Tibial nerve (tissue), 4 donors: ENCODE results near the gene RIN1. TPM values are rescaled to one million over a fixed set of nuclear protein-coding genes. Genes with fewer than 3 reads are reported as not detected.
A peak's percentile ranks its signal among the peaks of the same experiment; 100 is the strongest.

Experiments
- DNase-seq, 2 donors: peaks; one replicate each; pipeline ENCODE4 v3.0.0-alpha.2; 2019; ENCODE audit warnings: low spot score in 2 of 2
- H3K27ac ChIP-seq, 4 donors: fragments of 200-600 bp; sonication (generic) in 3 of 4; one replicate each; pipeline ENCODE4 v1.5.1; 2017 to 2019; ENCODE audit warnings: mild to moderate bottlenecking in 1 of 4
- H3K27me3 ChIP-seq, 2 donors: fragments of 200-600 bp; sonication (generic) in 1 of 2; one replicate each; pipeline versions ENCODE4 v1.5.1 to v1.6.0; 2017 to 2019
- H3K36me3 ChIP-seq, 3 donors: fragments of 200-600 bp; sonication (generic); one replicate each; pipeline ENCODE4 v1.5.1; 2018 to 2019
- H3K4me1 ChIP-seq, 4 donors: fragments of 200-600 bp; sonication (generic) in 3 of 4; one replicate each; pipeline ENCODE4 v1.5.1; 2017 to 2019
- H3K4me3 ChIP-seq, 4 donors: fragments of 200-600 bp; sonication (generic) in 3 of 4; one replicate each; pipeline ENCODE4 v1.5.1; 2017 to 2019; ENCODE audit warnings: mild to moderate bottlenecking in 1 of 4, moderate library complexity in 1 of 4
- H3K9me3 ChIP-seq, 4 donors: fragments of 200-600 bp; sonication (generic) in 3 of 4; one replicate each; pipeline ENCODE4 v1.5.1; 2017 to 2019
- CTCF ChIP-seq, 5 experiments: fragments of 200-600 bp in 3 of 5; fragments of 450-650 bp in 2 of 5; sonication (generic) in 3 of 5; IDR thresholded peaks; one replicate each; pipeline ENCODE4 v1.5.1; 2016 to 2019; ENCODE audit warnings: antibody characterized with exemption in 5 of 5, mild to moderate bottlenecking in 3 of 5, moderate library complexity in 2 of 5
- EP300 ChIP-seq, 2 donors: sonication (generic); formaldehyde crosslinking; IDR thresholded peaks; one replicate each; pipeline ENCODE4 v1.6.1; 2017; ENCODE audit warnings: antibody characterized with exemption in 2 of 2, mild to moderate bottlenecking in 1 of 2
- POLR2A ChIP-seq, 2 donors: fragments of 450-650 bp; IDR thresholded peaks; one replicate each; pipeline ENCODE4 v1.6.1; 2017; ENCODE audit warnings: antibody characterized with exemption in 2 of 2, mild to moderate bottlenecking in 2 of 2, moderate library complexity in 2 of 2
- WGBS, 2 donors: methylation state at CpG; one replicate each; pipeline ENCODE4 v1.1.5; 2018; 5-methylcytosine and 5-hydroxymethylcytosine counted together
- total RNA-seq, 4 donors: library from RNA; depleted of rRNA; stranded (reverse); fragments of >200 nt; gene quantifications; one replicate each; pipeline ENCODE4 v1.1.0, GENCODE V29; 2016

RIN1 gene
- total RNA-seq, 4 donors from 2014 or later, result 2.4 to 14.1 (median 4.1) TPM

GRCh38 chr11:66287889-66288670, 48.2 kb downstream of the RIN1 start:
- no peak for DNase-seq
- Histone ChIP-seq H3K9me3 (no peaks in the 10 kb centered on the region), H3K36me3 (peaks cover 0 to 33% (median 0%) of the 10 kb centered on the region in 3 donors), H3K4me3 (peak overlapping the region; percentile 65 to 88 (median 83)), H3K27me3 (peaks cover 0 to 22% of the 10 kb centered on the region in 2 donors), H3K4me1 (peaks cover 0 to 63% (median 25%) of the 10 kb centered on the region in 4 donors), H3K27ac (peak overlapping the region; percentile 90 to 97 (median 96))
- 31 to 36% methylated on average over 20 of the region's 20 CpGs for WGBS, 2 donors
- TF ChIP-seq CTCF (IDR thresholded peaks at IDR 0.05), result no peak
- no peak for TF ChIP-seq EP300 (IDR thresholded peaks at IDR 0.05)
- TF ChIP-seq POLR2A (IDR thresholded peaks at IDR 0.05), result no peak

- WGBS, 2 donors, result 55 to 56% methylated on average over 9 to 10 of the region's 10 CpGs
- peak overlapping the region in 1 of 4 donors; percentile 95 for H3K27ac ChIP-seq
- H3K36me3 ChIP-seq, result peaks cover 0 to 33% (median 0%) of the 10 kb centered on the region in 3 donors
- peaks cover 0 to 15% of the 10 kb centered on the region in 2 donors for H3K27me3 ChIP-seq
- DNase-seq, result no peak
- peaks cover 0 to 68% (median 27%) of the 10 kb centered on the region in 4 donors for H3K4me1 ChIP-seq
- H3K4me3 ChIP-seq, result peak overlapping the region in 1 of 4 donors; percentile 79
- H3K9me3 ChIP-seq, result no peaks in the 10 kb centered on the region
- TF ChIP-seq EP300 (IDR thresholded peaks at IDR 0.05), result no peak
- TF ChIP-seq POLR2A (IDR thresholded peaks at IDR 0.05), result no peak
- no peak for TF ChIP-seq CTCF (IDR thresholded peaks at IDR 0.05)
Observed at GRCh38 chr11:66287211-66287888, 48.9 kb downstream of the RIN1 start.

- no peak overlapping the region for H3K4me3 ChIP-seq
- H3K27me3 ChIP-seq, result peaks cover 0 to 8% of the 10 kb centered on the region in 2 donors
- no peak for DNase-seq
- TF ChIP-seq POLR2A (IDR thresholded peaks at IDR 0.05) (no peak), EP300 (IDR thresholded peaks at IDR 0.05) (no peak), CTCF (IDR thresholded peaks at IDR 0.05) (no peak)
- H3K27ac ChIP-seq, result no peak overlapping the region
- no peaks in the 10 kb centered on the region for H3K9me3 ChIP-seq
- peaks cover 0 to 33% (median 0%) of the 10 kb centered on the region in 3 donors for H3K36me3 ChIP-seq
- 67 to 87% methylated on average over 5 of the region's 5 CpGs for WGBS, 2 donors
- peaks cover 0 to 66% (median 26%) of the 10 kb centered on the region in 4 donors for H3K4me1 ChIP-seq
Observed at GRCh38 chr11:66286699-66287098, 49.5 kb downstream of the RIN1 start.

GRCh38 chr11:66285250-66285947, 50.8 kb downstream of the RIN1 start:
- Histone ChIP-seq H3K27ac (no peak overlapping the region), H3K27me3 (no peaks in the 10 kb centered on the region), H3K4me1 (peaks cover 0 to 62% (median 26%) of the 10 kb centered on the region in 4 donors), H3K9me3 (no peaks in the 10 kb centered on the region), H3K4me3 (no peak overlapping the region), H3K36me3 (peaks cover 0 to 33% (median 0%) of the 10 kb centered on the region in 3 donors)
- DNase-seq, result no peak
- WGBS, 2 donors, result 69 to 80% methylated on average over 13 of the region's 13 CpGs
- TF ChIP-seq POLR2A (IDR thresholded peaks at IDR 0.05) (no peak), CTCF (IDR thresholded peaks at IDR 0.05) (no peak), EP300 (IDR thresholded peaks at IDR 0.05) (no peak)
